ENCODE measurements around the gene PCDHGA9.
"Not testable (repeated sequence)": the region's sequence is repeated elsewhere in the genome, so short reads cannot be mapped to it uniquely, and the experiment has no call there.

Gene PCDHGA9

DNA sequence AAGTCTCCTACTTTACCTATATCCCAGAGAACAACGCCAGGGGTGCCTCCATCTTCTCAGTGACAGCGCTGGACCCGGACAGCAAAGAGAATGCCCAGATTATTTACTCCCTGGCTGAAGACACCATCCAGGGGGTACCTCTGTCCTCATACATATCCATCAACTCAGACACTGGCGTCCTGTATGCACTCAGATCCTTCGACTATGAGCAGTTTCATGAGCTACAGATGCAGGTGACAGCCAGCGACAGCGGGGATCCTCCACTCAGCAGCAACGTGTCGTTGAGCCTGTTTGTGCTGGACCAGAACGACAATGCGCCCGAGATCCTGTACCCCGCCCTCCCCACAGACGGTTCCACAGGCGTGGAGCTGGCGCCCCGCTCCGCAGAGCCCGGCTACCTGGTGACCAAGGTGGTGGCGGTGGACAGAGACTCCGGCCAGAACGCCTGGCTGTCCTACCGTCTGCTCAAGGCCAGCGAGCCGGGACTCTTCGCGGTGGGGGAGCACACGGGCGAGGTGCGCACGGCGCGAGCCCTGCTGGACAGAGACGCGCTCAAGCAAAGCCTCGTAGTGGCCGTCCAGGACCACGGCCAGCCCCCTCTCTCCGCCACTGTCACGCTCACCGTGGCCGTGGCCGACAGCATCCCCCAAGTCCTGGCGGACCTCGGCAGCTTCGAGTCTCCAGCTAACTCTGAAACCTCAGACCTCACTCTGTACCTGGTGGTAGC lies 12.1 kb downstream of the PCDHGA9 start:
- DNase-seq = not testable (repeated sequence)

DNA sequence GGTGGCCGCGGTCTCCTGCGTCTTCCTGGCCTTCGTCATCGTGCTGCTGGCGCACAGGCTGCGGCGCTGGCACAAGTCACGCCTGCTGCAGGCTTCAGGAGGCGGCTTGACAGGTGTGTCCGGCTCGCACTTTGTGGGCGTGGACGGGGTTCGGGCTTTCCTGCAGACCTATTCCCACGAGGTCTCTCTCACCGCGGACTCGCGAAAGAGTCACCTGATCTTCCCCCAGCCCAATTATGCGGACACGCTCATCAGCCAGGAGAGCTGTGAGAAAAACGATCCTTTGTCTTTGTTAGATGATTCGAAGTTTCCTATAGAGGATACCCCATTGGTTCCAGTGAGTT lies 12.7 kb downstream of the PCDHGA9 start:
- DNase-seq = not testable (repeated sequence)

DNA sequence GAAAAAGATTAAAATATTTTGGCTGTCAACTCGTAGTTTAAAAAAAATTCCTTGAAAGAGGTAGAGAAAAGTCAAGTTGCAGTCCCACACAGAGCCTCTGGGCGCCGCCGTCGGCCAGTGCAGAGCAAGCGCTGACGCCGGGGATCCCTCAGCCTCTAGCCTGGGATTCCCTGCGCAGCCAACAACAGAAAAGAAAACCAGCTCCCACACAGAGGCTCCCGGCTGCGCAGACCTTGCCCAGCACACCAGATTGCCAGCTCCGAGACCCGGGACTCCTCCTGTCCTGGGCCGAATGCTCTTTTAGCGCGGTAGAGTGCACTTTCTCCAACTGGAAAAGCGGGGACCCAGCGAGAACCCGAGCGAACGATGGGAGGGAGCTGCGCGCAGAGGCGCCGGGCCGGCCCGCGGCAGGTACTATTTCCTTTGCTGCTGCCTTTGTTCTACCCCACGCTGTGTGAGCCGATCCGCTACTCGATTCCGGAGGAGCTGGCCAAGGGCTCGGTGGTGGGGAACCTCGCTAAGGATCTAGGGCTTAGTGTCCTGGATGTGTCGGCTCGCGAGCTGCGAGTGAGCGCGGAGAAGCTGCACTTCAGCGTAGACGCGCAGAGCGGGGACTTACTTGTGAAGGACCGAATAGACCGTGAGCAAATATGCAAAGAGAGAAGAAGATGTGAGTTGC lies 15.1 kb downstream of the PCDHGA9 start, which contains the start of gene PCDHGB7:
Gene PCDHGB7, plus strand, starts transcription at position 184 of the 679 bp plus-strand sequence. Its CDS starts 183 bp downstream, at position 367.
- DNase-seq = not testable (repeated sequence)

DNA sequence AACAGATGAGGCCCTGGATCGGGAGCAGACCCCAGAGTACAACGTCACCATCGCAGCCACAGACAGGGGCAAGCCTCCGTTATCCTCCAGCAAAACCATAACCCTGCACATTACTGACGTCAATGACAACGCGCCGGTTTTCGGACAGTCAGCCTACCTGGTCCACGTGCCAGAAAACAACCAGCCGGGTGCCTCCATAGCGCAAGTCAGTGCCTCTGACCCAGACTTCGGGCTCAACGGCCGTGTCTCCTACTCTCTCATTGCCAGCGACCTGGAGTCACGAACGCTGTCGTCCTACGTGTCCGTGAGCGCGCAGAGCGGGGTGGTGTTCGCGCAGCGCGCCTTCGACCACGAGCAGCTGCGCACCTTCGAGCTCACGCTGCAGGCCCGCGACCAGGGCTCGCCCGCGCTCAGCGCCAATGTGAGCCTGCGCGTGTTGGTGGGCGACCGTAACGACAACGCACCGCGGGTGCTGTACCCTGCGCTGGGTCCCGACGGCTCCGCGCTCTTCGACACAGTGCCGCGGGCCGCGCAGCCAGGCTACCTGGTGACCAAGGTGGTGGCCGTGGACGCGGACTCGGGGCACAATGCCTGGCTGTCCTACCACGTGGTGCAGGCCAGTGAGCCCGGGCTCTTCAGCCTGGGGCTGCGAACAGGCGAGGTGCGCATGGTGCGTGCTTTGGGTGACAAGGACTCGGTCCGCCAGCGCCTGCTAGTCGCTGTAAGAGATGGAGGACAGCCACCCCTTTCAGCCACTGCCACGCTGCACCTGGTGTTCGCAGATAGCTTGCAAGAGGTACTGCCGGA lies 16.7 kb downstream of the PCDHGA9 start:
- DNase-seq = no peak

DNA sequence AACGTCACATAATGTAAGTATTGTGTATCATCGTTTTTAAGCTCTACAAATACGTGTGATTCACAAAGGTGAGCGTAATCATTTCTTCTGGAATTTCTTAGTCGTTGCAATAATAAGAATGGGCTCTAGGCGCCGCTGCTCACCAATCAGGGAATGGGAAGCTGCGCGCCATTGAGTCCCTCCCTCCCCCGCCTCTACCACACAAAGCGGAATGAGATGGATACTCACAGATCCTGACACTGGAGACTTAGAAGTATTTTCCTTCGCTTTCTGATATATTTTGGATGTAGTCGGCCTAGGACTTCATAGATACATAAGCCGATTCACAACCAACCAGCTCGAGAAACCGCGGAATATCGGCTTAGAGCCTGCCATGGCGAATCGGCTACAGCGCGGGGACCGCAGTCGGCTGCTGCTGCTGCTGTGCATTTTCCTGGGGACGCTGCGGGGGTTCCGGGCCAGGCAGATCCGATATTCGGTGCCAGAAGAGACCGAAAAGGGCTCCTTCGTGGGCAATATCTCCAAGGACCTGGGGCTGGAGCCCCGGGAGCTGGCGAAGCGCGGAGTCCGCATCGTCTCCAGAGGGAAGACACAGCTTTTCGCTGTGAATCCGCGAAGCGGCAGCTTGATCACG lies 18.4 kb downstream of the PCDHGA9 start, which contains the start of gene PCDHGA11:
Gene PCDHGA11, plus strand, starts transcription at position 197 of the 634 bp plus-strand sequence. Its CDS starts 177 bp downstream, at position 374.
- DNase-seq = no peak

GRCh38 chr5:141421489-141421855 lies 18.9 kb downstream of the PCDHGA9 start:
- DNase-seq = no peak

DNA sequence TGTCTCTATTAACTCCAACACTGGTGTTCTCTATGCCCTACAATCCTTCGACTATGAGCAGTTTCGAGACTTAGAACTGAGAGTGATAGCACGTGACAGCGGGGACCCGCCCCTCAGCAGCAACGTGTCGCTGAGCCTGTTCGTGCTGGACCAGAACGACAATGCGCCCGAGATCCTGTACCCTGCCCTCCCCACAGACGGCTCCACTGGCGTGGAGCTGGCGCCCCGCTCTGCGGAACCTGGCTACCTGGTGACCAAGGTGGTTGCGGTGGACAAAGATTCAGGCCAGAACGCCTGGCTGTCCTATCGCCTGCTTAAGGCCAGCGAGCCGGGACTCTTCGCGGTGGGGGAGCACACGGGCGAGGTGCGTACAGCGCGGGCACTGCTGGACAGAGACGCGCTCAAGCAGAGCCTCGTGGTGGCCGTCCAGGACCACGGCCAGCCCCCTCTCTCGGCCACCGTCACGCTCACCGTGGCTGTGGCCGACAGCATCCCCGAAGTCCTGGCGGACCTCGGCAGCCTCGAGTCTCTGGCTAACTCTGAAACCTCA lies 20.2 kb downstream of the PCDHGA9 start:
- DNase-seq = no peak

DNA sequence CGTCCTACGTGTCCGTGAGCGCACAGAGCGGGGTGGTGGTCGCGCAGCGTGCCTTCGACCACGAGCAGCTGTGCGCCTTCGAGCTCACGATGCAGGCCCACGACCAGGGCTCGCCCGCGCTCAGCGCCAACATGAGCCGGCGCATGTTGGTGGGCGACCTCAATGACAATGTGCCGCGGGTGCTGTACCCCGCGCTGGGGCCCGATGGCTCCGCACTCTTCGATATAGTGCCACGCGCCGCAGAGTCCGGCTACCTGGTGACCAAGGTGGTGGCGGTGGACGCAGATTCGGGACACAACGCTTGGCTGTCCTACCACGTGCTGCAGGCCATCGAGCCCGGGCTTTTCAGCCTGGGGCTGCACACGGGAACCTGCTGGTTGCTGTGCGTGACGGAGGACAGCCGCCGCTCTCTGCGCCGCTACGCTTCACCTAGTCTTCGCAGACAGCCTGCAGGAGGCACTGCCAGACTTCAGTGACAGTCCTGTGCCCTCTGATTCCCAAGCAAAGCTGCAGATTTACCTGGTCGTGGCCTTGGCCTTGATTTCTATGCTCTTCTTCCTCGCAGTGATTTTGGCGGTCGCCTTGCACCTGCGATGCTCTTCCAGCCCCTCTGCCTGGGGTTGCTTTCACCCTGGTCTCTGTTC lies 25.3 kb downstream of the PCDHGA9 start:
- no peak for DNase-seq

DNA sequence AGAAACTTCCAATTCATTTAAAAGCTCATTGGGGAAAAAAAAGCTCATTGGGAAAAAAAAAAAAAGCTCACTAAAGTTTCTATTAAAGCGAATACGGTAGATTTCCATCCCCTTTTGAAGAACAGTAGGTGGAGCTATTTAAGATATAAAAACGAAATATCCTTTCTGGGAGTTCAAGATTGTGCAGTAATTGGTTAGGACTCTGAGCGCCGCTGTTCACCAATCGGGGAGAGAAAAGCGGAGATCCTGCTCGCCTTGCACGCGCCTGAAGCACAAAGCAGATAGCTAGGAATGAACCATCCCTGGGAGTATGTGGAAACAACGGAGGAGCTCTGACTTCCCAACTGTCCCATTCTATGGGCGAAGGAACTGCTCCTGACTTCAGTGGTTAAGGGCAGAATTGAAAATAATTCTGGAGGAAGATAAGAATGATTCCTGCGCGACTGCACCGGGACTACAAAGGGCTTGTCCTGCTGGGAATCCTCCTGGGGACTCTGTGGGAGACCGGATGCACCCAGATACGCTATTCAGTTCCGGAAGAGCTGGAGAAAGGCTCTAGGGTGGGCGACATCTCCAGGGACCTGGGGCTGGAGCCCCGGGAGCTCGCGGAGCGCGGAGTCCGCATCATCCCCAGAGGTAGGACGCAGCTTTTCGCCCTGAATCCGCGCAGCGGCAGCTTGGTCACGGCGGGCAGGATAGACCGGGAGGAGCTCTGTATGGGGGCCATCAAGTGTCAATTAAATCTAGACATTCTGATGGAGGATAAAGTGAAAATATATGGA lies 27.9 kb downstream of the PCDHGA9 start, which contains the start of gene PCDHGA12:
Gene PCDHGA12, plus strand, starts transcription at position 176 of the 782 bp plus-strand sequence. Its CDS starts 253 bp downstream, at position 429.
- no peak for DNase-seq

GRCh38 chr5:141431286-141431685 lies 28.7 kb downstream of the PCDHGA9 start:
- no peak for DNase-seq

DNA sequence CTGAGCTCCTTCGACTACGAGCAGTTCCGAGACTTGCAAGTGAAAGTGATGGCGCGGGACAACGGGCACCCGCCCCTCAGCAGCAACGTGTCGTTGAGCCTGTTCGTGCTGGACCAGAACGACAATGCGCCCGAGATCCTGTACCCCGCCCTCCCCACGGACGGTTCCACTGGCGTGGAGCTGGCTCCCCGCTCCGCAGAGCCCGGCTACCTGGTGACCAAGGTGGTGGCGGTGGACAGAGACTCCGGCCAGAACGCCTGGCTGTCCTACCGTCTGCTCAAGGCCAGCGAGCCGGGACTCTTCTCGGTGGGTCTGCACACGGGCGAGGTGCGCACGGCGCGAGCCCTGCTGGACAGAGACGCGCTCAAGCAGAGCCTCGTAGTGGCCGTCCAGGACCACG lies 29.7 kb downstream of the PCDHGA9 start:
- DNase-seq = not testable (repeated sequence)

DNA sequence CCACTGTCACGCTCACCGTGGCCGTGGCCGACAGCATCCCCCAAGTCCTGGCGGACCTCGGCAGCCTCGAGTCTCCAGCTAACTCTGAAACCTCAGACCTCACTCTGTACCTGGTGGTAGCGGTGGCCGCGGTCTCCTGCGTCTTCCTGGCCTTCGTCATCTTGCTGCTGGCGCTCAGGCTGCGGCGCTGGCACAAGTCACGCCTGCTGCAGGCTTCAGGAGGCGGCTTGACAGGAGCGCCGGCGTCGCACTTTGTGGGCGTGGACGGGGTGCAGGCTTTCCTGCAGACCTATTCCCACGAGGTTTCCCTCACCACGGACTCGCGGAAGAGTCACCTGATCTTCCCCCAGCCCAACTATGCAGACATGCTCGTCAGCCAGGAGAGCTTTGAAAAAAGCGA lies 30.1 kb downstream of the PCDHGA9 start:
- DNase-seq = not testable (repeated sequence)

DNA sequence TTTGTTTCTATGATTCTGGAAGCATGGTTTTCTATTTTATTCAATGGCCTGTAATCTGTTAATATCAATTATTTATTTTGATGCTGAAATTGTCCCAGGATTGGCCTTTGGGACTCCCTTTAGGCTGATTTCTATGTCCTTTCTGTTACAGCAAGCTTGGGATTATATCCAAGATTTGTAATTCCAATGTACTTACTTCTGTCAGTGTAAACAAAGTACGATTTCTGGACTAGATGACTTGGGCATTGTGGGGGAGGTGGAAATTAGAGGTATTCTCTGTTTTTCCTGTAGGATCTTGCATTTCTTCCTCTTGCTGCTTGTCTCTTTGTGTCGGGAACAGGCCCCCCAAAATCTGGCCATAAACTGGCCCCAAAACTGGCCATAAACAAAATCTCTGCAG lies 31.4 kb downstream of the PCDHGA9 start:
- no peak for DNase-seq

DNA sequence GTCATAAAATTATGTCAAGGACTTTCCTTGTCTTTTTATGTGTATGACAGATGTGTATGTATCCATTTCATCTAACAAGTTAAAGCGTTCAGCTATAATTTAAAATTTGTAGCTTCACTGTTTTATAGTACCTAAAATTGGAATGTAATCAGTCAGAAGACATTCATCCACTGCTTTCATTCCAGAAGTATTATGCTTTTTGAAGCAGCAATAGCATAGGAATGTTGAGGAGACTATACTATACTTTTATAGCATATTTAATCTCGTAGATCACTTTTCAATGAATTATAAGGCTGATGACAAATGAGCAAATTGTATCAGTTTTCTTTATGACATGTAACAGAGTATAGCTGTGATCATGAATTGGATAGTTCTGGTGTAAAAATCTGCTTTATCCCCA lies 34.6 kb downstream of the PCDHGA9 start:
- DNase-seq = no peak

DNA sequence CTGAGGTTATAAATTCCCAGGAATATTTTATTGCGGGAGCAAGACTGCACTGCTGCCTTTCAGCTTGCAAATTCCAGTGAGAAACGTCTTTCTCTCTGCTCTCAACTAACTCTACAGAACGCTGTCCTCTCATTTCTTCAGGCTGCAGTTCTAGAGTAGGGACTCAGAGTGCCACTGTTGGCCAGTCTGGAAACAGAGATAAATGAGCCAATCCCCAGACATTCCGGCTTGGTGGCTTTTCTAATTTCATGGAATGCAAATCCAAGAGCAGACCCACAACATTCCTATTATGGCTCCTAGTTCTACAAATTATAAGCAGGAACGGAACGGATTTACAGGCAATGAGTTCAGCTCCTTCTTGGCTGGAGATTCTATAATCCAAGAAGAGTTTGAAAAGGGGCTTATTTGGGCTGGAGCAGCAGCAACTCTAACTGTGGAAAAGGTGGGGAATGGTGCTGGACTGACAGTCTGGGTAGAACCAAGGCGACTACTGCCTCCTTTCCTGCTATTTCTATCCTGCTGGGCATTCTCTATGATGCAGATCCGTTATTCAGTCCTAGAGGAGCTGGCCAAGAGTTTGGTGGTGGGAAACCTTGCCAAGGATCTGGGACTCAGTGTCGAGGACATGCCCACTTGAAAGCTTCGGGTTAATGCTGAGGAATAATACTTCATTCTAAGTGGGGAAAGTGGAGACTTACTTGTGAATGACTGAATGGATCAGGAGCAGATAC lies 37.0 kb downstream of the PCDHGA9 start:
- DNase-seq = no peak

- no peak for DNase-seq
These were observed 37.8 kb downstream of the PCDHGA9 start for GRCh38 chr5:141440341-141440740.

- DNase-seq = no peak
These were observed 39.1 kb downstream of the PCDHGA9 start for GRCh38 chr5:141441571-141442170.
